ENCODE measurements around the gene NECTIN4. TPM values are rescaled to one million over a fixed set of nuclear protein-coding genes. Genes with fewer than 3 reads are reported as not detected.

Gene NECTIN4
- total and polyA plus RNA-seq, 10 of the 15 experiments (the other 5 are each of a cell fraction or from before 2014, with no cell fraction given) = 2.8 to 8.7 (median 3.7) TPM

GRCh38 chr1:161038523-161039153, 50.7 kb downstream of the NECTIN4 start, which contains the start of gene TSTD1 (continued):
- TF ChIP-seq MTA2 (IDR thresholded peaks at IDR 0.05; ENCODE audit: low read depth) (no peak), MEF2B (IDR thresholded peaks at IDR 0.05; ENCODE audit: partially characterized antibody, poor library complexity, severe bottlenecking) (no peak), HDAC6 (IDR thresholded peaks at IDR 0.05; ENCODE audit: unreplicated experiment) (no peak), CBX5 (IDR thresholded peaks at IDR 0.05; ENCODE audit: low read depth) (no peak), WRNIP1 (IDR thresholded peaks at IDR 0.05; ENCODE audit: borderline replicate concordance, low read depth, low read length) (no peak), ATF7 (IDR thresholded peaks at IDR 0.05; ENCODE audit: low read depth) (no peak), ZNF592 (IDR thresholded peaks at IDR 0.05) (no peak), ZNF274 (IDR thresholded peaks at IDR 0.05; ENCODE audit: insufficient read depth, insufficient read length) (no peak), EP300 (IDR thresholded peaks at IDR 0.05; ENCODE audit: borderline replicate concordance in 1 of 2, control insufficient read depth in 1 of 2, low read depth in 2 of 2, low read length in 2 of 2) (no peak), RFX5 (IDR thresholded peaks at IDR 0.05; ENCODE audit: low read depth, low read length) (no peak), BMI1 (IDR thresholded peaks at IDR 0.05; ENCODE audit: borderline replicate concordance) (no peak), USF2 (IDR thresholded peaks at IDR 0.05; ENCODE audit: borderline replicate concordance, low read depth, low read length) (no peak; the same call in 1 of the 2 replicates), ZNF622 (IDR thresholded peaks at IDR 0.05) (no peak), NFYB (IDR thresholded peaks at IDR 0.05; ENCODE audit: insufficient read depth, low read depth, low read length) (no peak), CUX1 (IDR thresholded peaks at IDR 0.05; ENCODE audit: insufficient replicate concordance, low read depth, low read length) (no peak), ETV6 (conservative IDR thresholded peaks at IDR 0.05 in 1 of 2, IDR thresholded peaks at IDR 0.05 in 1 of 2; ENCODE audit: borderline replicate concordance in 1 of 2, low read depth in 1 of 2) (no peak)

Data from GM12878 (cell line).